Measurements from ENCODE around the gene PDYN.

GRCh38 chr20:1964659-1965405 lies 29.0 kb downstream of the PDYN start:
- TF ChIP-seq CTCF (IDR thresholded peaks at IDR 0.05) (no peak), EZH2 (IDR thresholded peaks at IDR 0.05; ENCODE audit: borderline replicate concordance, insufficient read depth, low read depth, low read length, poor library complexity, severe bottlenecking) (no peak)

Data from B cell (primary cell).